HG02981 (cell line): Measurements from ENCODE around the gene DOCK8.

ENCODE experiments used
- ATAC-seq: cut with Tn5 transposase; IDR thresholded peaks from one replicate; pipeline ENCODE4 v1.9.1; 2021; ENCODE audit warnings: mild to moderate bottlenecking, moderate library complexity; ENCODE audit not compliant: unreplicated experiment

DOCK8 gene

DNA sequence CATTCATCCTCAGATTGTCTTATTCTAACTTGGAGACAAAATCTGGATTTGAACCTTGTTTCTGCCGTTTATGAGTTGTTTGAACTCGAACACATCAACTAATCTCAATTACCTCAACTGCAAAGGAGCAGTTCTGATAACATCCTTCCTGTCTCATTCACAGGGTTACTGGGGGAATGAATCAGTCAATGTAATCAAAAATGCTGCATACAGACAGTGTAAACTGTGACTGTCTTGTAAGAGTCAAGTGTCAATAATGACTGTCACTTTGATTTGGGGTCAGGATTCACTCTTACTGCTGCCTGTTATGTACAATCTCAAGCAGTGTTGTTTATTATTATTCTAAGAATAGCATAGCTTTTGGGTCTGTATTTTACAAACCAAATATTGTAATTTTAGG, 273.8 kb downstream of the DOCK8 start:
- no peak for ATAC-seq

DNA sequence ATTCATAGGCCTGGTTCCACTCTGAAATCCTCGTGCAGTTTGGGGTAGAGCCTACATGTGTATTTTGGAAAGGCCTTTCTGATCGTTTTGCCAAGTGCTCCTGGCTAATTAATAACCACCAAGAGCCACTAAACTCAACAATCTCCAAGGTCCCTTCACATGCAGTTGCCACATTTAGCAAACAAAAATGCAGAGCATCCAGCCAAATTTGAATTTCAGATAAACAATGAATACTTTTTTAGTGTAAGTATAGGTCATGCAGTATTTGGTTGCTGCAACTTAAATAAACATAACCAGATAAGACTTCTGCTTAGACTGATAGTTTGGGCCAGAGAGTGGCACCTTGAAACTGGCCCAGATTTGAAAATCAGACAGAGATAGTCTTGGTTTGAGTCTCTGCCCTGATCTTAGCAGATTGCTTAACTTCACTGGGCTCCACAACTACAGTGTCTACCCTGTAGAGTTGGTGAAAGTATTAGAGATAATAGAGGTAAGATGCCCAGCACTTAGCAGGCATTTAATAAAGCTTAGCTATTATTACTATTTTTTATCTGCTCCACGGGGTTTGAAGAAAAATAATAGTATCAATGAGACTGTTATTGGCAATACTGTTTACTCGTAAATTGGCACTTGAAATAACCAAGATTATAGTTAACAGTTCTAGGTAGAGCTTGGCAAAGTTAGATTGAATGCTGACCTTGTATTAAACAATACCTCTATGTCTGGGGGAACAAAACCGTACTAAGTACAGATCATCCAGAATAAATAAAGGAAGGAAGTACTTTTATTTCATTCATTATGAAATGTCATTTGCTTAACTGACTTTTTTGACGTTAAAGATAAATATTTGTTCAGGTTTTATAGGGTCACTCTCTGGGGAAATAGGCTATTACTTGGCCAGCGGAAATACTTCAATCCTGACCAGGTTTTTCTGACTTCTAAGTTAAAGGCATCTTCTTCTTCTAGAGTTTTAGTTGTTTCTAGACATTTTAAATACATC, 274.8 kb downstream of the DOCK8 start:
- no peak for ATAC-seq

DNA sequence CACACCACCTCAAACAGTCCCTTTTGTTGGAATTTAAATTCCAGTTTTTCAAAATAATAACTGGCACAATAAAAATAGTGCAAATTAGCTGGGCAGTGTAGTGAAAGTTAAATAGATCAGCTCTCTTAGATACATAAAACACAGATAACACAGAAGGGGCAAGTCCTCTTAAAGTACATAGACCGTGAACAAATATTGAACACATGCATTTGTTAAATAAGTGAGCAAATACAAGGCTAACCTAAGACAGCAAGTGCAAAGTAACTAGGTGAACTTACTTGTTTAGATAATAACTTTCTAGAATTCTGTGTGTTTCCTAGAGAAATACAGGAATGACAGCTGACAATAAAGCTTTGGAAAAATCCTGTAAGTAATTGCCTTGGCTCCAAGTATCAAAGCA, 280.1 kb downstream of the DOCK8 start:
- ATAC-seq, result no peak

DNA sequence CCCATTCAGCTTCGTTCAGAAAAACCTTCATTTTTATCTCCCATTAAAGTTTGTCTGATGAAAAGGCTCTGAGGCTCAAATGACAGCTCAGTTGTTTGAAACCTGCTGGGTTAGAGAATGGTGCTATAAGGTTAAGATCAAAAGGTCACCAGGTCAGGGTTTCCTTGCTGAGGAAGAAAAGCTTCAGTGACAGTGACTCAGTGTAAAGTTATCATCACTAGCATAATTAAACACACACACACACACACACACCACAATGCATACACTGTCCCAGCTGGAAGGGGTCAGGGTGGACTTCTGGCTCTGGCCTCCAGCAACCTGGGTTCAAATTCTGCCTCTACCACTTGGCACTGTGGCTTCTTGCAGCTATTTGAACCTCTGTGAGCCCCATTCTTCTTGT, 281.1 kb downstream of the DOCK8 start:
- no peak for ATAC-seq

DNA sequence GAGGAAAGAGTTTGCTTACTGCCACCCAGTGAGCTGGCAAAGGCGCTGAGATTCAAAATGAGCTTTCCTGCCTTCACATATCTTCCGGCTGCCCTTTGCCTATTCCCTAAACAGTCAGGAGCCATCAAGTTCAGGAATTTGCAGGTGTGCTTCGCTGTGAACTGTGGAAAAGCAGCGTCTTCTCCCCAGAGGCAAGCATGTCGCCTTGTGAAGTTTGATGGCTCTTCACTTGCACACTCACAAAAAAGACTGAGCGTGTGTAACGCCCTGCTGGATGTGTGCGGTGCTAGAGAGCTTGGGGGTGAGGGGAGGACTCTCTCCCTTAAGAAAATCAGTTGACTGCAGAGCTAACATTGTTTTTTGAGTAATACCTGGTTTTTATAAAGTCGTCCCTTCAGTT, 288.7 kb downstream of the DOCK8 start:
- no peak for ATAC-seq

DNA sequence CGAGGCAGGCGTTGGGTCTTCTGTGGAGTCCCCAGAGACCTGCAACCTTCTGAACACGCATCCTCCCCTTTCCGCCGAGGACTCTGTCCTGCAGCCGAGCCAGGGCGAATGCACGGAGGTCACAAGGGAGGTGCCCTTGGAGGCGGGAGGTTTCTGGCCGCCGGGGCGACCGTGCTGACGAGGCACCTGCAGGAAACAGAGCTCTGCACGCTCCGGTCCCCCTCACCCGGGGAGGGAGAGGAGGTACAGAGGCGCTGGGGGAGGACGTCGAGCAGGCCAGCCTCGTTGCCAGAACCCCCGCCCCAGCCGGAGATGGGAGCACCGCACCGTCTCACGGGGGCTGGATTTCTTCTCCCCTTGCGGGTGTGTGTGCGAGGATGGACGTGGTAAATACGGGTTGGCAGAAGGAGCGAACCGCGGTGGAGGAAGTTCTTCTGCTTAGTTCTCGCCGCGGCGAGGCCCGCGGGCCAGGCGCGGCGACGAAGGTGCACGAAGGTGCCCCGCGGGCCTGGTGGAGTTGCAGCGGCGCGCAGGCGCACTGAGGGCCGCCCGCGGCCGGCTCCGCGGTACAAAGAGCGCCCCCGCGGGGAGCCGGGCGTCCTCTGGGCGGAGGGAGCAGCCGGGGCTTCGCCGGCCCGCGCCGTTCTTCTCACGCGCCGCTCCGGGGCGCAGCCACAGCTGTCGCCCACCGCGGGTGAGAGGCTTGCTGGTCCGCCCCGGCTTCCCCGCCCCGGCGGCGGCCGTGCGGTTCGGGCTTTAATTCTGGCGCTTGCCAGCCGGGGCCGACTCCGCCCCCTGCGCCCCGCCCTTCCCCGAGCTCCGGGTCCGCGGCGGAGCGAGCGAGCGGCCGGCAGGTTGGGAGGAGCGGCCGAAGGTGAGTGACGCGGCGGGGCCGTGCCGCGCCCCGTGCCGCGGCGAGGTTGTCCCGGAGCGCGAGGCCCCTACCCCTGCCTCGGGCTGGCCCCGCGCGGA, 289.5 kb downstream of the DOCK8 start, which contains the start of gene KANK1:
KANK1 (plus strand) TSS at position 815 of the 972 bp plus-strand sequence.
- peak; percentile 83 for ATAC-seq

DNA sequence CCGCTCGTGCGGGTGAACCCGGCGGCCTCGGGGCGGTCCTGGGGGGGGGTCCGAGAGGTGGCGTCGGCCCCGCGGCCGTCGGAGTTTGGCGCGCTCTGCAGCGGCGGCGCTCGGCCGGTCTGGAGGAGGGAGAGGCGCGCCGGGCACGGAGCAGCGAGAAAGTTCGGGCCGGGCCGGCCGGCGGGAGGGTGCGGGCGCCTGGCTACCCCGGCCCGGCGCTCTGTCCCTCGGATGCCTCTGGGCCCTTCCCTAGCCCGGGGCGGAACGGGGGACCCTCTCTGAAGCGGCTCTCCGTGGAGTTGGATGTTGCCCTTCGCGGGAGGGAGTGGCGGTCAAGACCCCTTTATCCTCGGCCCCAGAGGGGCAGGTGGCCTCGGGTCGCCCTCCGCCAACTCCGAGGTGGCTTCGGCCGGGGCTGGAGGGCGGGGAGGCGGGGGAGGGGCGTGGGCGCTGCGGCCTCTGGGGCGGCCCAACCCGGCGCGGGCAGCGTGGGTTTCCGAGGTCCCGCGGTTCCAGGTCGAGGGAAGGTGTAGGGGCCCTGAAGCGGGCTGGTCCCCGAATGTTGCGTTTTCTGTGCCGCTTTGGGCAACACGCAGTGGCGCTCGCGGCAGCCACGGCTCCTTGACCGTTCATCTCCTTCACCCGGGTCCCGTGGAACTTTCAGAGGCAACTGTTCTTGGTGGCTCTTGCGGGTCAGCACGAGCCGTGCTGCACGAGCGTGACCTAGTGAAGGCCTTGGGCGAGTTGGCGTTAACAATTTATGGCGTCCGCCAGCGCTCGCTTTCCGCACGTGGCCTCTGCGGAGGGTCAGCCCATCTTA, 290.5 kb downstream of the DOCK8 start:
- ATAC-seq, result peak; percentile 22

DNA sequence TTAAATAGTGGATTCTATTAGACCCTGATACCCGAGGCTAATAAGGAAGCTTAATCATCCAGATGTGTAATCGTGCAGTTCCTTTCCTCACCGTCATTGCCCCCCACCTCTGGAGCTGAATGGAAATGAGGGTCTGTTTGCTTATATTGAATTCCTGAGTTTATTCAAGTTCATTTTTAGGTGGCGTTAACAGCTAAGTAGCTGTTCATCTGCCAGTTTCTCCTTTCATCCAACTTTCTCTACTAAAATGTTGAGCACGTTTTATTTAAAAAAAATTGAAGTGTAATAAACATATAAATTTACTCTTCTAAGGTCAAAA, 291.0 kb downstream of the DOCK8 start:
- no peak for ATAC-seq

DNA sequence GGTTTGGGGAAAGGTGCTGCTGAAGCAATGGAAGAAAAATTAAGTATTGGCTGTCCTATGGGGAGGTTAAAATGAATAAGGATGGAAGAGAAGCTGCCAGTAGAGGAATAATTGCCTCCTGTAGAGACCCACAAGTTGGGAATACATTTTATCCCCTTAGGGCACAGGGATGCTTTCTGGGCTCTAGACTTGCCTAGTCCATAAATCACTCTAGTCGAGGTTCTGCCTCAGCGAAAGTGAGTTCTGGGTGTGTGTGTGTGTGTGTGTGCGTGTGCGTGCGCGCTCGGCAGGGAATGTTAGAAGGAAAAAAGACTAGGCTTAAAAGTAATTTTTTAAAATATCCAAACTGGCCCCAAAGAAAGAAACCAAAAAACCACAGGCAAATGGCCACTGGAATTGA, 291.6 kb downstream of the DOCK8 start:
- ATAC-seq, result no peak

DNA sequence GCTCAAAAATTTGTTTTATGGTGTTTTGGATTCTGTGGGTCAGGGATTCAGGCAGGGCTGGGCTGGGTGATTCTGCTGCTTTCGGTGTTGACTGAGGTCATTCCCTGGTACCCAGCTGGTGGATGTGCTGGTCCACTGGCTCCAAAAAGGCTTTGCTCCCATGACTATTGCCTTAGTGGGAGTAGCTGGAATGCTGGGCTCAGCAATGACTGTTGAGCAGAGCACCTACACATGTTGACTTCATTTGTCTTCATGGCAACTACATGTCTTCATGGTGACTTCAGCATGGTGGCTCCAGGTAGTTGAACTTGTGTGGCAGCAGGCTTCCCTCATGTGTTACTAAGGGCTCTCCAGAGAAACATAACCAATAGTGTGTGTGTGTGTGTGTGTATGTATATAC, 297.2 kb downstream of the DOCK8 start:
- ATAC-seq, result no peak

DNA sequence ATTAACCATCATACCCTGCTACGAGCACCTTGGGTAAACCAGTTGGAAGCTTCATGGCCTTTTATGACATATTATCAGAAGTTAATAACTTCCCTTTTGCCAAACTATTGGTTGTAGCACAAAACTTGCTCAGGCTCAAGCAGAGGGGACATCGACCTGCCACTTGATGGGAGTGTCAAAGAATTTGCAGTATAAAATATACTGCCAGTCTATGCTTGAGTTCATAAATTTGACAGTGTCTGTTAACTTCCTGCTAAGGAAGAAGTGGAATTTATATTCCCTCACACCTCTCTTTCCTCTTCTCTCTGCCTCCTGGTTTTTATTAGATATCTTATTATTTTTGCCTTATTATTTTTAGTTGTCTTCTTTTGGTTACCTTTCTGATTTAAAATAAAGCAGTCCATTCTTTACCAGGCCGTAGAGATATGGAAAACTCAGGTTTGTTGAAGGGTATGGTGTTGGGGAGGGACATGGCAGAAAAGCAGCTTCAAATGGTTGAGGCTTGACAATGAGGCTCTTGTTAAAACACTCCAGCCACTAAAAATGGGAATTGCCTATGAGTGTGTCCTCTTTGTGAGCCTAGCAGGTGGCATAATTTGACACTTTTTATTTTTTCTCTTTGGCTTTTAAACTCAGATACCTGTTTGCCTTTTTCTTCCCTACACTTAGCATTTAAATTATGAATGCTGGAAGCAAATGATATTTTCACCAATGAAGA, 298.0 kb downstream of the DOCK8 start:
- no peak for ATAC-seq
